Activated CD4-positive, alpha-beta T cell treated with anti-CD3 and anti-CD28 coated beads for 4 hours (primary cell): ENCODE results near the gene ADAMTS3.
A peak's percentile ranks its signal among the peaks of the same experiment; 100 is the strongest.

ENCODE experiments used
- DNase-seq, 2 donors: peaks; one replicate each; pipeline ENCODE4 v3.0.0-alpha.2; 2020

Gene ADAMTS3

DNA sequence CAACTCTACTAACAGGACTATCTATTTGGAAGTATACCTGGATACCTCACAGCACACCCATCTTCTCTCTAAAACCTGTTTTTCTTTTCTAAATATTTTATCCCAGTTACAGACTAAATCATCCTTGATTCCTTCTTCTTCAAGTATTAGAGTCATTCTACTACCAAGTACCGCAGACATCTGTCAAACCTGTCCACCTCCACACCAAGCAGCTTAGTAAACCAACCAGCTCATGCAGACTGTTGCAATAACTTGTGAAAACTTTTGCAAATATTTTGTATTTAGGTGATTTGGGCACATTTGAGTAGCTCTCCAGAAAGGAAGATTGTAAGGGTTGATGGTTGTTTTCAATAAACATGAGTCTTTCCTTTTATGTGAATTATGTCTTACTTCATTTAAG, 238.6 kb downstream of the ADAMTS3 start:
- DNase-seq: no peak

DNA sequence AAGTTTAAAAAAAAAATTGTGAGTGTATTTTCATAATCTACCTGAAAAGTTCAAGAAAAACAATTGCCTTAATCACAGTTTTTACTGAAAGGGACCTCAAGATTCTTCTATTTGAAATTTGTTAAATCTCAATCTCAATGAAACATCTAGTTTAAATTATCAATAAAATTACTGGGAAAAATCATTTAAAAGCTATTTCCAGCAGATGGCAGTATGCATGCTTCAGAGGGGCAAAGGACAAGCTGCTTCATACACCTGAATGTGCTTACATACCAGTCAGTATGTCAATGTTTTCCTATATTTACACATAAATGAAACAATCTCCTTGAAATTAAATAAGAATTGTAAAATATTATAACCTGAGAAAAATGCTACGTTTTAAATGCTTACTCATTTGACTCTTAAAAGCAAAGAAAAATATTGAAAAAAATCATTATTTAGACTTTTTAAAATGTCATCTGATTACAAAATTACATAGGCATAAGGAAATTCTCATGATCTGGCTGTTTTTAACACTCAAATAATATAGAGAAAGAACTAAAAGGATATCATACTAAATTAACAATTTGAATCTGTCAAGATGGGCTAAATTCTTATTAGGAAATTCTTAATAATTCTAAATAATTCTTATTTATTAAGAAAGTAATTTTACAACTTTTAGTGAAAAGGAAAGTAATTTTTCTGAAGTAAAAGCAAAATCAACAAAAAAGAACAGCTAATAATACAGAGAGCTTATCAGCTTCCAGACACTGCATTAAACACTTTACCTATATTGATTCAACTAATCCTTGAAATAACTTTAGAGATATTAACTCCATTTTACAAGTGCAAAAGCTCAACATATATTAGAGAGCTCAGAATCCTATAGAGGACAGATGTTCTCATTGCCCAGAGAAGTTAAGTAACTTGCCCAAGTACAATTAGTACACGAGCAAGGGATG, 242.1 kb downstream of the ADAMTS3 start:
- DNase-seq: no peak

DNA sequence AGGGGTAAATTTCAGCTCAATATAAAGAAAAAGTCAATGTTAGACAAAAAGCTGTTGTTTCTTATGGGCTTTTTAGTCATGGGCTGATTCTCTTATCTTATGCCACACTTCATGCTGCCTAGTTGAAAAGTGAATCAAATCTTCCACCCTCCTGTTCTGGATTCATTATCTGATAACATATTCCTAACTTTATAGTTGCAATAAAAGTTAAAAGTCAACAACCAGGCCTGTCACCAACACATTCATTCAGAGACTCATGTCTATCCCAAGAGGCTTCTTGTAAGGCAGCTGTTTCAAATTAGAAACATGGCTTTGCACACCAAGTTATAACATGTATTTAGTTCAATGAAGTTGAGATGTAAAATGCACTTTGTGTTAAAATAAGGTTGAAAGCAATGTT, 243.8 kb downstream of the ADAMTS3 start:
- DNase-seq: no peak

DNA sequence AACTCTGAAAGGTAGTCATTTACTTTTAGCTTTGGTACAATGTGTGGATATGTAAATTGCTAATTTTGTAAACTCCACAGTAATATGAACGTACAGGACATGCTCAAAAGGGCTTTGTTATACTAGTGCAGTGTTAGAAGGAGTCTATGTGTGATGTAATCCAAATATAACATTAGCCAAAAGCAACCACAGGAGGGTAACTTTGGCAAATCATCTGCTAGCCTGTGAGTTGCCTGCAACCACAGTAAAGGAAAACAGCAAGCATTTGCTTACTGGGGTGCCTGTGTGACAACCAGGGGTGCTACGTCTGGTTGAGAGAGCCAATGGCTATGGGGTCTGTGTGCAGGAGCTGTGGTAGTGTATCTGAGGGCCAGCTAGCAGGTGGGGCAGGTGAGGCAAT, 245.8 kb downstream of the ADAMTS3 start:
- no peak for DNase-seq

DNA sequence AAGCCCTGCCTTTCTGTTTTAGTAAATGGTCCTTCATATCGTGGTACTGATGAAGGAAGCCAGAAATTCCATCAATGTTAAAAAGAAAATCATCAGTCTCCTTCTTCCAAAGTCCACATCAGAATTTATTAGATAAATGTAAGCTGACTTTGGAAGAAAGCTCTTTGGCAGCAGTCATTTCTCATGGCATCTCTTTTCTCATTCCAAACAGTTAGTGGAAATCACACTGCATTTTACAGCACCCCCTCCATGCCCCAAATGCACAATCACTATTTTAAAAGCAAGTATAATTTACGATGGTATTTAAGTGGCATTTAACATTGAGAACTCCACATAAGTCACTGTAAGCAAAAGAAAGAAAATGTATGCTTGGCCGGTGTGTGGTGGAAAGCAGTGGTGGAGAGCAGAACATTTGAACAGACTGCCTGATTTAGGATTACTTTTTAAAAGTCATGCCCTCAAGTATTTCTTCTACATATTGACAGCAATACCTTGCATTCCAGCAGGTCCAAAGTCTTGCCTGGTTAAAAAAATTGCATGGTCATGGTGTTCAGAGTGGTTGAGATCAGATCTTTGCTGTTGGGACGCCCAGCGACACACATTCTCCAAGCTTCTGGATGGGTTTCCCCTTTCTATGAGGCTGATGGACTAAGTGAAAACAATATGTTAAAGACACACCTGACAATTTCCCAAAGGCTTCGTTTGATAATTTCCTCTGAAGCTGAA, 248.6 kb downstream of the ADAMTS3 start:
- DNase-seq: no peak

DNA sequence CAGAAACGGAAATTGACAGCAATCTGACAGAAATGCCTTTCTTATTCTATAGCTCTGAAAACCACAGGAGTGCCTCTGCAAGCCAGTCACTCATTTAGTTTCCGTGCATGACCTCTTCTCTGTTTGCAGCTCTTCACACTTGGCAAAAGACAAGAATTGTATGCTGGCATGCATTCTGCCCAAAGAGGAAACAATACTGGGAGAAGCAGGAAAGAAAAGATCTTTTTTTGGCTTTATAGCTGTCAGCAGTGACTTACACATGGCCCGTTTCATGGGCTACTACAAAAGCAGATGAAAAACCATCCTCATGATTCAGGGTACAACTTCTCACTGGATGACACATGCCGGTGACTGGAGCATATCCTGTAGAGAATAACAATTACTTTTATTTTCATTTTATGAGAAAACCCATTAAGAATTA, 249.4 kb downstream of the ADAMTS3 start:
- DNase-seq: no peak

DNA sequence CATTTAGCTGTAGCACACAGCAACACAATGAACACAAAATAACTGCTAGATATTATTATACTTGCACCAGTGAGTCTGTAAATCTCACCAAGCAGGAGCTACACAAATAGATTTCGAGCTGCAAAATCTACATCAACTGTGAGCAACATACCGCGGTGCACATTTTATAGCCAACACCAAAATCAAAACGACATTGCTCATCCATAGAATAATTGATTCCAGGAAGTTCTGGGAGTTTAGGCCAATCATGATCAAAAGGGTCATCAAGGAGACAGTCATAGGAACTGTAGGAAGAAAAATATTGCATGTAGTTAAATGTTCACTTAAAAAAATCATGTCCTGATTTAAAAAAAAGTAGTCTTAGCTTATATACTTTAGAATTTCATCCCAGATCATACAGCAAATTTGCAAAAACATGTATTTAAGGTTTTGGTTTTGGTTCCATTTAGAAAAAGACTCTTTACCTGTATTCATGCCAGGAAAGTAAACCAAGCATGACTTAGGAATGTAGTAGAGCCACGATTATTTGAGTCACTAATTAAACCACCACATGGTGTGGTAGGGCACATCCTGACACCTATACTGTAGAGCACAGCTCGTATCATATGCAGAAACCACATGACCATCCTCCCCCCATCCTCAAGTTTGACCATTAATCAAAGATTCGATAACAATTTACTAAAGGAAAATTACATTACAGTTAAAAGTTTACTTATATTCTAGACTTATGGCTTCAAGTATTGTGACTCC, 250.4 kb downstream of the ADAMTS3 start:
- no peak for DNase-seq

DNA sequence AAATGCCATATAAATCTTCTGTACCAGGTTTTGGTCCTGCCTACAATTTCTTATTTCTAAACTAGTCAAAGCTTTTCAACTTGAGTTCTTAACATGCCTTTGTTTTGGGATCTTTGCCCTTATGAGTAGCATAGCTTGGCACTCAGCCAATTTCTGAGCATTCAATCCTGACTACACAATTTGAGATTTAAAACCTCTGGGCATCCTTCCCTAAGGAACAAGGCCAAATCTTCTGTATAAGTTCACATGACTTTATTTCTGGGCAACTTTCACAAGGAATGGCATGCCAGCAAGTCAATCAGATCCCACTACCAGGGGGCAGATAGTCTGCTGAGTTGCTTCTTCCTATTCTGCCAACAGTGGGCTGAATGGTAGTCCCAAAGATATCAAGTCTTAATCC, 254.2 kb downstream of the ADAMTS3 start:
- DNase-seq: no peak

DNA sequence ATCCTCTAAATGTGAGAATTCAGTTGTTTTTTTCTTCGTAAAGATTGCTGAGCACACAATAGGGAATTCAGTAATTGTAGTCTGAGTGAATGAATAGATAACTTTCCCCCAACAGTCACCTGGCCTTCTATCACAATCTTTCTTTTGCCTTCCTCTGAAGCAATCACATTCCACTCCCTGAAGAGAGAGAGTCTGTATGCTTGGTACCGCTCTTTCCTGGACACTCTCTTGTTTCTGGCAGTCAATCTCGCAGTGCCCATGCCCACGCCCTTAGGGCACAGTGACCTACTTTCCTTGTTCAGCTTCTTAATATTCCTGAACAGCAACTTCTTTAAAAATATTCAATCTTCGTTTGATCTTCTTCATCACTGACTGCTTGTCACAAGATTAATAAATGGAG, 255.9 kb downstream of the ADAMTS3 start:
- no peak for DNase-seq

DNA sequence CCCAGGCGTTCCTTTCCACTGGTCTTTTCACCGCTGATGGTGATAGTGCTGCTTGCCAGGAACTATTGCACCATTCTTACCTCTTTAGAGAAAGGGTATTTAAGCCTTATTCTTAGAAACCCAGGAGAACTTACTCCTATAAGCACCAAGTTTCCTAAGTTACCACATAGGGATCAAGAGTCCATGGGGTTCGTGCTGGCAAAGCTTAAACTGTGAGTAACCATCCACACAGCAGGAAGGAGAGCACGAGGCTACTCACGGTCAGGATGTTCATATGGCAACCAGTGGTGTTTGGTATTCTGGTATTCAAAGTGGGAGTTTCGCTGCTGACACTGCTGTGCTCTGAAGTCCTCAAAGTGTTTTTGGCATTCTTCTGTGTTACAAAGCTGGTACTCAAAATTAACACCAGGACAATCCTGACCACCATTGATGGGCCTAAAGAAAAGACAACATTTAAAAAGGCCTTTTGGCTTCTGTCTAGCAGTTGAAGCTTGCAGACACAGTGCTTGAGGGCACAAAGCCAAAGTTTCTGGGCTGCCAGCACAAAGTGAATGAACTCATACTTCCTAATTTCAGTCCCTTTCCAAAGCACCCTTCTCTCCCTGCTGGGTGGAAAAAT, 256.9 kb downstream of the ADAMTS3 start:
- no peak for DNase-seq

DNA sequence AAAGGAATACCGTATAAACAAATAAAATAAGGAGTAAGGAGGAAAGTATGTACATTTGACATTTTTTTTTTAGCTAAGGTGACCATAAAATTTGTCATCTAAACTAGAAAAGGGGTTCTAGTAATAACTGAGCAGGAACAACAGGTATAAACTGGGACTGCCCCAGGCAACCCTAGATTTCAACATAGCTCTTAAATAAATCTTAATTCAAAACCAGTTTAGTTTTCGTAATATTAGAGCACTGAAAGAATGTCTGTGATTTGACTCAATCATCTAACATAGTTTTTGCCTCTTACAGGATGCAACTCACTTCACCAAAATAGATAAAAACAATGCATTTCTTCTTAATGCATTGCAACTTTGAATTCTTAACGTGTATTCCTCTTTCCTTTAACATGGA, 257.7 kb downstream of the ADAMTS3 start:
- no peak for DNase-seq

DNA sequence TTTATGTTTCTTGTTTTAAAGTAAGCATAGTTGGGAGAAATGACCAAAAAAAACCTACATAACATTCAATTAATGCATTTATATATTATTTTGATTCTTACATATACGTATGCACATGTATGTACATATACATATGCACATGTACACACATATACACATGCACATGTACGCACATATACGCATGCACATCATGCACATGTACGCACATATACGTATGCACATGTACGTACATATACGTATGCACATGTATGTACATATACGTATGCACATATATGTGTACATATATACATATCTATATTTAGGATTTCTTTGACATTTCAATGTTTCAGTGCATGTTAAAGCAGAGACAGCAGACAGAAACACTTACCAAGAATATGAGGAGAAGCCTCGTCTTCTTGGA, 263.4 kb downstream of the ADAMTS3 start:
- no peak for DNase-seq

DNA sequence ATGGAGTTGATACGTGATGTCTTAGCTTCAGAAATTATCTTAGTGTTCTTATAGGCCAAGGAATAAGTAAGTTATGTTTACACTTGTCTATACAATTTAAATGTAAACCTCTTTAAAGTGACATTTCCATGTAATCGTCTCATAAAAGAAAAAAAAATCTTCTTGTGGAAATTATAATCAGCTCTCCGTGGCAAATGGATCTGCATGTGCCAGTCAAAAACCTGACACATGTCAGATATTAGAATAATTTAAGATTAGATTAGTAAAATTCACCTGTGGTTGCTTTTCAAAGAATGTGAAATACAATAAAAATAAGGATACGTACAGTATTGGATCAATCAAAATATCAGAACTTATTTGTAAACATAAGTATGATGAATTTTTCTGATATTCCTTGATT, 263.9 kb downstream of the ADAMTS3 start:
- DNase-seq: no peak

DNA sequence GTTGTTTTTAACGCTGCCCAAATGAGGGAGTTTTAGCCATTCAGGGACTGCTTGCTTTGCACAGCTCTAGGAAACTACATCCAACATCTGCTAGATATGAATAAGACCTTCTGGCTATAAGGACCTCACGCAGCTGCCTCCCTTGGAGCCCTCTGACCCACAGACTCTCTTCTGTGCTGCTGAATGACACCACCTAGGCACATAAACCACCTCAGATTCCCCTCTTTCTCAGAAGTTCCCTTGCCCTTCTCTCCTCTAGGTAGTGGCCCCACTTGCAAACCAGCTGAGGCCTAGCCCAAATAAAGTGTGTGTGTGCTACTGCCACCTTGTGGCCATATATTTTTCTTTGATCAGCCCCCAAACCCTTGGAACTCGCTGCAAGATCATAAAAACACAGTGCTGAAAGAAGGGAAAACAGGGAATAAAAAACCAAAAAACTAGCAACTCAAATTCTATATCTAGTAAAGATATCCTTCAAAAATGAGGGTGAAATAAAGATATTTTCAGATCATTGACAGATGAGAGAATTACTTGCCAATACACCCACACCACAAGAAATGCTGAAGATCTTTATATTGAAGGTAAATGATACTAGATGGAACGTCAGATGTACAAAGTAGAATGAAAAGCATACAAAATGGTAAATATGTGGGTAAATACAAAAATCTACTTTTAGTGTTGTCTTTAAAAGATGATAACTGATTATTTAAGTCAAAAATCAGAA, 265.9 kb downstream of the ADAMTS3 start:
- peak; percentile 22 to 25 for DNase-seq

DNA sequence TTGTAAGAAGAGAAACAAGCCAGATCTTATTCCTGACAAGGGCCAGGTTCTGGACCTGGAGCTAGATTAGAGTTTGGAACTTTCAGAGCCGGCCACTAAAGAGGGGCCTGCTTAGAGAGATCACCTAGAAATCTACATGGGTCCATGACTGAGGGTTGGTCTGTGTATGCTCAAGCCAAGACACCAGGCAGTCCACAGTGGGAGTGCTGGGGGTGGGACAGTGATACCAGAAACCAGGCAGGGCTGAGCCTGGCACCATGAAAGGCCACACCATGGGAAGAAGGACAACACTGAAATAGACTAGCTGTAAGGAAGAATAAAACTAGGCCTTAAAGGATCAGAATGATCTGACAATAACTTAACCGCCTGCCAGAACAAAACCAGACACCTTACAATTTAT, 267.3 kb downstream of the ADAMTS3 start:
- DNase-seq: no peak

DNA sequence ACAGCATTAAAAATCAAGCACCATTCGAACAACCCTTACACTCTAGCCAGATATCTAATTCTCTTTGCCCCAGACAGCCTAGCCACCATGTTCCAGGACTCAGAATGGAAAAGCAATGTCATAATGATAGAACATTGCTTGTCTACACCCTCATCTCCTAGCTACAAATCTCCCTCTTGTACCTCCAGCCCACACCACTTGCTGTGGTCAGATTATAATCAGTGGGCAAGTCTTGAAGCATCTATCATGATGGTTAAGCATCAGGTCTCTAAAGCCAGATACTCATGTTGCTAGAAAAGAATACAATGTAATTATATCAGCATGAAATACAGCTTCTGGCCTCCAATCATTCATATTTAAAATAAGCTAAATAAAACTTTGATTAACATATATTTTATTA, 268.9 kb downstream of the ADAMTS3 start:
- no peak for DNase-seq

DNA sequence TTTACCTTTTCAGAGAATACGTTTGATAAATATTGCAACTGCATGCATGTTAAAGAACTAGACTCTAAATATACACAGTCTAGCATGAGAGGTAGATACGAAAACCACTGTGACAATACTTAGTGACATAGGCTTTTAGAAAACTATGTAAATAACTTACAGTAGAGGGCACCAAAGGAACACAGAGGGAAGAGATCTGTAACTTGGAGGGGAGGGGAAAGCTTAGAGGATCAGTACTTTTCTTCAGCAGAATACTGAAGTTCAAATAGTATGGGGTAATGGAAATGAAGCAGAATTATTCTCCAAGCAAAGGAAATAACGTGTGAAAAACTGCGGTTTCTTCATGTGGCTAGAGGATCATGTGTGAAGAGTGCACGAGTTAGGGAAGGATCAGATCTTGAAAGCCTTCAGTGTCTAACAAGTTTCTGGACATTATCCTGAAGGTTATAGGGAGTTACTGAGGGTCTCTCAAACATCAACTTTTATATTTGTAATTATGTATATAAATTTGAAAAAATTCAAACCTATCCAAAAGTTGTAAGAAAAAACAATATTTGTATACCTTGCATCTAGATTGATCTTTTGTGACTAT, 273.0 kb downstream of the ADAMTS3 start:
- DNase-seq: no peak

DNA sequence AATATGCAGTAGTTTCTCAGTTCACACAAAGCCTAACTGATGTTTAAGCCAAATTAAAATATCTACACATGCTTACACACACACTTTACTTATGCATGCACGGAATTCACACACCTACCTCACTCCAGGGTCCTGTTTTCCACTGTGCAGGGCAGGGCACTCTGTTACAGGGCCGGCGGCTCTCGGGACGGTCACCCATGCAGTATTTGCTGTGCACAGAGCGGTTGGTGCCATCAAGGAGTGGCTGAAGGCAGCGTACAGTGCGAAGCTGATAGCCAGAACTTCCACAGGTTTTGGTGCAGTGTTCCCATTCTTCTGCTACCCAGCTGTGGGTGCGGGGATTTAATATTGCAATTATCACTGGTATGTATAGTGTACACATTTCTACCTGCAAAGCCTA, 278.3 kb downstream of the ADAMTS3 start:
- no peak for DNase-seq

DNA sequence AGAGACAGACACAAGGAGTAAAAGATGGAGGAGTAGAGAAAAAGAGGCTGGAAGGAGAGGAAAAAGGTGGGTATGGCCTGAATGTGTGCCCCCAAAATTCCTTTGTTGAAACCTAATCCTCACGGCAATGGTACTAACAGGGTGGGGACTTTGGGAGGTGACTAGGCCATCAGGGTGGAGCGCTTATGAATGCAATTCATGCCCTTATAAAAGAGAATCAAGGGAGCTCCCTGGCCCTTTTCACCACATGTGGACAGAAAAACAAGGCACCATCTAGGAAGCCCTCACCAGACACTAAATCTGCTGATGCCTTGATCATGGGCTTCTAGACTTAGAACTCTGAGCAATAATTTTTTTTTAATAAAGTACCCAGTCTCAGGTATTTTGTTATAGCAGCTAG, 282.1 kb downstream of the ADAMTS3 start:
- no peak for DNase-seq

DNA sequence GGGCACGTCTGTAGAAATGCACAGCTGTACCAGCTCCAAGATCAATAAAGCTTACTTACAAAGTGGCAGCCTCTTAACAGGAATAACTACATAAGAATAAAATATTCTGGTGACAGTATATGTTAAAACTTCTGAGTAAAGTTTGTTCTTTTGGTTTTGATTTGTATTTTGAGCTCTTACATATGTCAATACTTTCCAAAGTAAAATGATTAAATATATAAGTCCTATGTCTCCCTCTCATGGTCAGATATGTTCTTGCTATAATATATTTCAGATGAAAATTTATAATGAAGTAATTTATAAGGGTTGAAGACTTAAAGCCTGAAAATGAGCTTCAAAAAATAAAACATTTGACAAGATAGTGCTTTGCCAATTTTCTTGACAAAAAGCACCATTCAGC, 282.8 kb downstream of the ADAMTS3 start:
- no peak for DNase-seq

DNA sequence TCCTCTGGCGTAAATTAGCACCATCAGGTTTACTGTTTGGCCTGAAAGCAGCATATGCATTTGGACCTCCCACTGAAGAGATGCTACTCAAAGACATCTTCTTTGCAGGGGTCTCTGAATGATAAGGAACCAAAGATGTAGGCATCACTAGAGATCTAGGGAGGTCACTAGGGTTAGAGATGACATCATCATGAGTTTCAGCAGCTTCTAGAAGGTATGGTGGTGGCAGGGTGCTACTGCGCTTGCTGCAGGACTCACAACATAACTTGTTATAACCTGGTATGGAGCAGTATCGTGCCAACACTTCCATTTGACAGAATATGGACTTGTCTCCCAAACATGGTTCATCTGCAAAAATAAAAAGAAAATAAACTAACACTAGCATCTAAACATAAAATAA, 285.7 kb downstream of the ADAMTS3 start:
- DNase-seq: no peak

DNA sequence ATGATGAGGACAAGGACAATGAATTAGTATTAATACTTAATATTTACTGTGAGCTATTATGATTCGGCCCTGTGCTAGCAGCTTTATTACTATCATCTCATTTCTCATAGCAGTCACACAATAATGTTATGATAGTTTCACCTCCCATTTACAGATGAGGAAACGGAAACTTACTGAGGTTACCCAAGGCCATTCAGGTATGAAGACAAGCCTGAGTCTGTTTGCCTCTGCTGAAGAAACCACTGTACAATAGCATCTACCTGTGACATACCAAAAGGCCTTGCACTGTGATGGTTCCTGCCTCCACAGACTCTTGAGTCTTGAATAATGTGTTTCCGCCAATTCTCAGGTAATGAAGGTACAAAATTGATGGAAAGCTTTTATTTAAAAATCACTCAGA, 288.8 kb downstream of the ADAMTS3 start:
- no peak for DNase-seq
